Keratinocyte (primary cell): ENCODE data around the gene ITGB3. TPM values are rescaled to one million over a fixed set of nuclear protein-coding genes. Genes with fewer than 3 reads are reported as not detected.

Source experiments
- DNase-seq: peaks from one replicate; pipeline ENCODE4 v3.0.0-alpha.2; 2011; ENCODE audit warnings: low read depth, missing footprints, low spot score
- FAIRE-seq: peaks from 2 replicates; lab custom pipeline; 2011; peaks lifted over from hg19 to GRCh38; lab: Jason Lieb, UNC
- H2AFZ ChIP-seq: 2 replicates; pipeline ENCODE4 v1.6.0; 2012; ENCODE audit warnings: low read length, control low read depth, inconsistent platforms; ENCODE audit not compliant: control insufficient read depth
- H3K27ac ChIP-seq: 2 replicates; pipeline ENCODE4 v1.5.1; 2011; ENCODE audit warnings: low read length; ENCODE audit not compliant: control insufficient read depth, insufficient read depth
- H3K27me3 ChIP-seq: 3 replicates; pipeline ENCODE4 v1.6.0; 2011; ENCODE audit warnings: low read length; ENCODE audit not compliant: control insufficient read depth, insufficient read depth; ENCODE audit errors: extremely low read depth
- H3K36me3 ChIP-seq, 2 experiments: 2 replicates in 1 of 2; 3 replicates in 1 of 2; pipeline ENCODE4 v1.5.1; 2011; ENCODE audit warnings: low read length in 2 of 2, mild to moderate bottlenecking in 1 of 2; ENCODE audit not compliant: control insufficient read depth in 2 of 2, insufficient read depth in 2 of 2; ENCODE audit errors: extremely low read depth in 1 of 2
- H3K4me1 ChIP-seq: 3 replicates; pipeline ENCODE4 v1.5.1; 2011; ENCODE audit warnings: low read length; ENCODE audit not compliant: control insufficient read depth, insufficient read depth; ENCODE audit errors: extremely low read depth
- H3K4me2 ChIP-seq: 3 replicates; pipeline ENCODE4 v1.6.0; 2011; ENCODE audit warnings: low read depth, low read length; ENCODE audit not compliant: control insufficient read depth, insufficient read depth; ENCODE audit errors: extremely low read depth
- H3K4me3 ChIP-seq, 3 experiments: fragments of 200-600 bp in 1 of 3; sonication (generic) in 1 of 3; 2 replicates in 2 of 3; 3 replicates in 1 of 3; pipeline ENCODE4 v1.5.1; 2011 to 2016; ENCODE audit warnings: low read length in 3 of 3, mild to moderate bottlenecking in 3 of 3, control low read depth in 2 of 3, inconsistent platforms in 1 of 3, low read depth in 1 of 3, mixed read lengths in 1 of 3, mixed run types in 1 of 3, moderate library complexity in 1 of 3; ENCODE audit not compliant: control insufficient read depth in 2 of 3, insufficient read depth in 2 of 3; ENCODE audit errors: extremely low read depth in 1 of 3
- H3K79me2 ChIP-seq: 2 replicates; pipeline ENCODE4 v1.6.0; 2012; ENCODE audit warnings: low read length; ENCODE audit not compliant: control insufficient read depth, insufficient read depth
- H3K9ac ChIP-seq: 3 replicates; pipeline ENCODE4 v1.6.0; 2011; ENCODE audit warnings: low read length; ENCODE audit not compliant: control insufficient read depth, insufficient read depth; ENCODE audit errors: extremely low read depth
- H3K9me1 ChIP-seq: 3 replicates; pipeline ENCODE4 v1.6.0; 2011; ENCODE audit warnings: low read length; ENCODE audit not compliant: control insufficient read depth, insufficient read depth; ENCODE audit errors: extremely low read depth
- H3K9me3 ChIP-seq: 2 replicates; pipeline ENCODE4 v1.5.1; 2012; ENCODE audit warnings: low read depth, low read length; ENCODE audit not compliant: control insufficient read depth
- H4K20me1 ChIP-seq: 3 replicates; pipeline ENCODE4 v1.6.0; 2011; ENCODE audit warnings: low read length; ENCODE audit not compliant: control insufficient read depth, insufficient read depth; ENCODE audit errors: extremely low read depth
- CTCF ChIP-seq, 3 experiments: IDR thresholded peaks in 1 of 3; conservative IDR thresholded peaks in 1 of 3; optimal IDR thresholded peaks in 1 of 3; 2 replicates in 2 of 3; 3 replicates in 1 of 3; pipeline versions ENCODE3 to v1.5.1; 2011; ENCODE audit warnings: low read length in 3 of 3, mild to moderate bottlenecking in 3 of 3, moderate library complexity in 2 of 3, control low read depth in 1 of 3, inconsistent platforms in 1 of 3; ENCODE audit not compliant: insufficient read depth in 2 of 3; ENCODE audit errors: extremely low read depth in 1 of 3
- EZH2 ChIP-seq: IDR thresholded peaks from one replicate; pipeline ENCODE4 v1.6.1; 2012; ENCODE audit warnings: inconsistent platforms, mild to moderate bottlenecking, low read length, moderate library complexity
- dilution Hi-C: fragments of 300-500 bp; cut with MboI; formaldehyde crosslinking; loops from one replicate; pipeline ENCODE4 v1.7.0; 2020; ENCODE audit warnings: low sequenced_read_pairs; ENCODE audit not compliant: extremely low pct_ligation_motif_present
- polyA plus RNA-seq, 5 experiments: library from polyadenylated mRNA; depleted of rRNA in 3 of 5; stranded (reverse) in 3 of 5; stranded (forward) in 1 of 5; unstranded in 1 of 5; fragments of >200 nt; gene quantifications; 1 replicate in 1 of 5; 2 replicates in 3 of 5; 3 replicates in 1 of 5; pipeline versions ENCODE4 v1.2.1 to v1.2.3, GENCODE V29; 2011 to 2012; ENCODE audit warnings: missing spikeins in 2 of 5, low read depth in 1 of 5, low replicate concordance in 1 of 5

ITGB3 gene
- polyA plus RNA-seq, 1 donor (not counting 4 experiments of a cell fraction or from before 2014, with no cell fraction given): not detected

GRCh38 chr17:47262586-47262985 lies 9.0 kb downstream of the ITGB3 start:
- FAIRE-seq (no peak), DNase-seq (no peak)
- TF ChIP-seq EZH2: no peak
- no peak for TF ChIP-seq CTCF (optimal IDR thresholded peaks at IDR 0.05 in 1 of 3, IDR thresholded peaks at IDR 0.05 in 1 of 3, conservative IDR thresholded peaks at IDR 0.05 in 1 of 3; ENCODE audit: extremely low read depth in 1 of 3, insufficient read depth in 2 of 3, low read length in 3 of 3)
- dilution Hi-C loops: no loop called here
- Histone ChIP-seq H3K9me3 (no peaks in the 10 kb centered on the region), H3K4me2 (no peak overlapping the region), H2AFZ (no peak overlapping the region), H3K27ac (no peak overlapping the region), H3K36me3 (no peaks in the 10 kb centered on the region), H3K9ac (no peak overlapping the region), H3K27me3 (peaks cover 40% of the 10 kb centered on the region), H4K20me1 (no peaks in the 10 kb centered on the region), H3K9me1 (no peaks in the 10 kb centered on the region), H3K4me3 (no peak overlapping the region), H3K4me1 (peaks cover 15% of the 10 kb centered on the region), H3K79me2 (no peaks in the 10 kb centered on the region)

- H3K4me1 ChIP-seq: peaks cover 7% of the 10 kb centered on the region
- H3K9me3 ChIP-seq: no peaks in the 10 kb centered on the region
- no peaks in the 10 kb centered on the region for H3K36me3 ChIP-seq
- H3K4me3 ChIP-seq: no peak overlapping the region
- H3K79me2 ChIP-seq: no peaks in the 10 kb centered on the region
- H3K27me3 ChIP-seq: peaks cover 28% of the 10 kb centered on the region
- no peaks in the 10 kb centered on the region for H4K20me1 ChIP-seq
- H3K9ac ChIP-seq: no peak overlapping the region
- H3K27ac ChIP-seq: no peak overlapping the region
- dilution Hi-C loops: no loop called here
- DNase-seq (no peak), FAIRE-seq (no peak)
- TF ChIP-seq CTCF (optimal IDR thresholded peaks at IDR 0.05 in 1 of 3, IDR thresholded peaks at IDR 0.05 in 1 of 3, conservative IDR thresholded peaks at IDR 0.05 in 1 of 3; ENCODE audit: extremely low read depth in 1 of 3, insufficient read depth in 2 of 3, low read length in 3 of 3) (no peak), EZH2 (no peak)
- no peak overlapping the region for H3K4me2 ChIP-seq
- no peak overlapping the region for H2AFZ ChIP-seq
- H3K9me1 ChIP-seq: no peaks in the 10 kb centered on the region
Observed at GRCh38 chr17:47264166-47264565, 10.5 kb downstream of the ITGB3 start.
